MM.1S (cell line): ENCODE data around the gene TMEFF2.

ENCODE experiments used
- DNase-seq: peaks from one replicate; pipeline ENCODE4 v3.0.0-alpha.2; 2015
- H2AFZ ChIP-seq: fragments of 300-600 bp; sonication (generic); 2 replicates; pipeline ENCODE4 v1.6.0; 2016; ENCODE audit warnings: antibody characterized with exemption, low read length
- H3F3A ChIP-seq: fragments of 300-600 bp; sonication (generic); 2 replicates; pipeline ENCODE4 v1.6.1; 2016; ENCODE audit warnings: mild to moderate bottlenecking, antibody characterized with exemption, low read length, moderate library complexity, mixed read lengths; ENCODE audit not compliant: insufficient read depth
- H3K27ac ChIP-seq: fragments of 300-600 bp; sonication (generic); 2 replicates; pipeline ENCODE4 v1.5.1; 2016; ENCODE audit warnings: mild to moderate bottlenecking, low read length
- H3K27me3 ChIP-seq: fragments of 300-600 bp; sonication (generic); replicated peaks from 2 replicates; pipeline ENCODE4 v1.6.0; 2016; ENCODE audit warnings: low read length; ENCODE audit not compliant: insufficient read depth
- H3K36me3 ChIP-seq: fragments of 300-600 bp; sonication (generic); replicated peaks from 2 replicates; pipeline ENCODE4 v1.6.1; 2016; ENCODE audit warnings: mild to moderate bottlenecking, low read length, mixed read lengths; ENCODE audit not compliant: insufficient read depth
- H3K4me1 ChIP-seq: fragments of 300-600 bp; sonication (generic); 2 replicates; pipeline ENCODE4 v1.6.1; 2016; ENCODE audit warnings: low read length, mixed read lengths
- H3K4me2 ChIP-seq: fragments of 300-600 bp; sonication (generic); 2 replicates; pipeline ENCODE4 v1.6.0; 2016; ENCODE audit warnings: low read depth, low read length
- H3K4me3 ChIP-seq: fragments of 300-600 bp; sonication (generic); 2 replicates; pipeline ENCODE4 v1.5.1; 2016; ENCODE audit warnings: low read length, mixed read lengths
- H3K79me2 ChIP-seq: fragments of 300-600 bp; sonication (generic); 2 replicates; pipeline ENCODE4 v1.6.1; 2016; ENCODE audit warnings: mixed run types, low read length, mixed read lengths
- H3K9ac ChIP-seq: fragments of 300-600 bp; sonication (generic); 2 replicates; pipeline ENCODE4 v1.6.1; 2016; ENCODE audit warnings: low read length, mixed read lengths
- H3K9me2 ChIP-seq: fragments of 300-600 bp; sonication (generic); replicated peaks from 2 replicates; pipeline ENCODE4 v1.6.1; 2016; ENCODE audit warnings: mild to moderate bottlenecking, low read length, mixed read lengths; ENCODE audit not compliant: insufficient read depth
- H3K9me3 ChIP-seq: fragments of 300-600 bp; sonication (generic); replicated peaks from 2 replicates; pipeline ENCODE4 v1.6.1; 2016; ENCODE audit warnings: mild to moderate bottlenecking, low read length, mixed read lengths; ENCODE audit not compliant: insufficient read depth
- H4K20me1 ChIP-seq: fragments of 300-600 bp; sonication (generic); 2 replicates; pipeline ENCODE4 v1.6.1; 2016; ENCODE audit warnings: mild to moderate bottlenecking, low read length, moderate library complexity, mixed read lengths; ENCODE audit not compliant: insufficient read depth
- CTCF ChIP-seq: fragments of 300-600 bp; sonication (generic); IDR thresholded peaks from 2 replicates; pipeline ENCODE4 v1.5.1; 2016; ENCODE audit warnings: antibody characterized with exemption, low read length, mixed read lengths
- EZH2 ChIP-seq: fragments of 300-600 bp; sonication (generic); optimal IDR thresholded peaks from 2 replicates; pipeline ENCODE3; 2017; ENCODE audit warnings: low read depth, mild to moderate bottlenecking, antibody characterized with exemption, low read length, mixed read lengths
- EZH2phosphoT487 ChIP-seq: fragments of 300-600 bp; sonication (generic); IDR thresholded peaks from 2 replicates; pipeline ENCODE4 v1.6.1; 2018; ENCODE audit warnings: antibody characterized with exemption, low read length

Gene TMEFF2

GRCh38 chr2:192126426-192126825 is 68.3 kb downstream of the TMEFF2 start:
- TF ChIP-seq EZH2, result no peak
- no peak for TF ChIP-seq CTCF
- no peak for TF ChIP-seq EZH2phosphoT487
- Histone ChIP-seq H3K4me2 (no peak overlapping the region), H3K79me2 (no peaks in the 10 kb centered on the region), H3K27ac (no peak overlapping the region), H3K4me1 (no peaks in the 10 kb centered on the region), H3K4me3 (no peak overlapping the region), H3F3A (no peaks in the 10 kb centered on the region), H3K27me3 (no peaks in the 10 kb centered on the region), H3K9me2 (no peaks in the 10 kb centered on the region), H3K9me3 (no peaks in the 10 kb centered on the region), H3K36me3 (no peaks in the 10 kb centered on the region), H2AFZ (no peak overlapping the region), H3K9ac (no peak overlapping the region), H4K20me1 (no peaks in the 10 kb centered on the region)
- no peak for DNase-seq

- no peaks in the 10 kb centered on the region for H3K9me2 ChIP-seq
Measured at GRCh38 chr2:192124571-192124970, 70.2 kb downstream of the TMEFF2 start.

GRCh38 chr2:192123847-192124246 is 70.9 kb downstream of the TMEFF2 start:
- no peaks in the 10 kb centered on the region for H3K27me3 ChIP-seq
- TF ChIP-seq CTCF (no peak), EZH2phosphoT487 (no peak), EZH2 (no peak)
- no peak for DNase-seq
- no peaks in the 10 kb centered on the region for H3K9me2 ChIP-seq
- H3K9ac ChIP-seq, result no peak overlapping the region
- H3F3A ChIP-seq, result no peaks in the 10 kb centered on the region
- H2AFZ ChIP-seq, result no peak overlapping the region
- H3K4me2 ChIP-seq, result no peak overlapping the region
- H3K27ac ChIP-seq, result no peak overlapping the region
- no peaks in the 10 kb centered on the region for H3K79me2 ChIP-seq
- no peaks in the 10 kb centered on the region for H3K9me3 ChIP-seq
- H3K4me3 ChIP-seq, result no peak overlapping the region
- no peaks in the 10 kb centered on the region for H4K20me1 ChIP-seq
- no peaks in the 10 kb centered on the region for H3K4me1 ChIP-seq
- H3K36me3 ChIP-seq, result no peaks in the 10 kb centered on the region

More at GRCh38 chr2:192124571-192124970, 70.2 kb downstream of the TMEFF2 start:
- H3K4me1 ChIP-seq, result no peaks in the 10 kb centered on the region
- H3K79me2 ChIP-seq, result no peaks in the 10 kb centered on the region
- H3K4me3 ChIP-seq, result no peak overlapping the region
- H3K4me2 ChIP-seq, result no peak overlapping the region
- DNase-seq, result no peak
- no peaks in the 10 kb centered on the region for H3K9me3 ChIP-seq
- no peak overlapping the region for H3K9ac ChIP-seq
- no peaks in the 10 kb centered on the region for H3K27me3 ChIP-seq
- TF ChIP-seq EZH2phosphoT487, result no peak
- TF ChIP-seq EZH2, result no peak
- no peaks in the 10 kb centered on the region for H4K20me1 ChIP-seq
- H3K36me3 ChIP-seq, result no peaks in the 10 kb centered on the region
- H3F3A ChIP-seq, result no peaks in the 10 kb centered on the region
- no peak overlapping the region for H2AFZ ChIP-seq
- H3K27ac ChIP-seq, result no peak overlapping the region

GRCh38 chr2:192122946-192123345 is 71.8 kb downstream of the TMEFF2 start:
- H3K4me3 ChIP-seq, result no peak overlapping the region
- no peaks in the 10 kb centered on the region for H3K36me3 ChIP-seq
- no peak overlapping the region for H3K9ac ChIP-seq
- no peaks in the 10 kb centered on the region for H3K4me1 ChIP-seq
- no peak overlapping the region for H2AFZ ChIP-seq
- TF ChIP-seq EZH2 (no peak), CTCF (no peak), EZH2phosphoT487 (no peak)
- no peak overlapping the region for H3K4me2 ChIP-seq
- DNase-seq, result no peak
- no peaks in the 10 kb centered on the region for H3F3A ChIP-seq
- no peaks in the 10 kb centered on the region for H3K9me3 ChIP-seq
- H3K27me3 ChIP-seq, result no peaks in the 10 kb centered on the region
- H4K20me1 ChIP-seq, result no peaks in the 10 kb centered on the region
- H3K9me2 ChIP-seq, result no peaks in the 10 kb centered on the region
- H3K79me2 ChIP-seq, result no peaks in the 10 kb centered on the region
- no peak overlapping the region for H3K27ac ChIP-seq
